Activated CD8-positive, alpha-beta memory T cell treated with anti-CD3 and anti-CD28 coated beads for 1 hour (primary cell): ENCODE data around the gene SLC25A29.

ENCODE experiments used
- DNase-seq, 2 donors: peaks; one replicate each; pipeline ENCODE4 v3.0.0-alpha.2; 2020; ENCODE audit warnings: low read depth in 1 of 2; ENCODE audit errors: extremely low read depth in 1 of 2

SLC25A29 gene

GRCh38 chr14:100246809-100247428 lies 59.3 kb downstream of the SLC25A29 start:
- no peak for DNase-seq

DNA sequence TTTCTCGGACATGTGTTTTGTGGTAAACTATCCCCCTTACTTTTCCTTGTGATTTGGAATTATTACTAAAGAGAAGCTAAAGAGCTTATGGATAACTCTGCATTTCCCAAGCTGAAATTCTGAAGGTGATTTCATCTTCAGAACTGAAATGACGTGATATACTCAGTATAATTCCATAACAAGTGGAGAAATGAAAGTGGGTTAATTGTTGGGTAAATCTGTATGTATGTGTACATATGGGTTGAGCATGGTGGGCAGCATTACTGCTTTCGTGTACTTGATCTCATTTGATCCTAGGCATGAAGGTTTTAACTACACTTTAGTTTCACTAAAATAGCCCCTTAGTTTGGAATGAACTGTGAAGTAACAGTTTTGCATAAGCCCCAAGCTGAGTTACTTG lies 63.2 kb downstream of the SLC25A29 start:
- no peak for DNase-seq

- no peak for DNase-seq
Measured at GRCh38 chr14:100241279-100241678, 65.0 kb downstream of the SLC25A29 start.
